GM19452 (cell line): Measurements from ENCODE around the gene SYT12.

ENCODE experiments used
- ATAC-seq: cut with Tn5 transposase; IDR thresholded peaks from one replicate; pipeline ENCODE4 v1.9.1; 2021; ENCODE audit not compliant: unreplicated experiment

The SYT12 gene

GRCh38 chr11:67054836-67055523, 32.0 kb downstream of the SYT12 start:
- no peak for ATAC-seq

GRCh38 chr11:67055812-67056211, 32.9 kb downstream of the SYT12 start:
- ATAC-seq, result no peak

- ATAC-seq, result no peak
These were observed 33.6 kb downstream of the SYT12 start, which contains the start of gene RHOD for GRCh38 chr11:67056267-67057204. Gene RHOD, plus strand, starts transcription at chr11:67056847. Its CDS starts 56 bp downstream, at chr11:67056903.

GRCh38 chr11:67057205-67057672, 34.3 kb downstream of the SYT12 start:
- no peak for ATAC-seq

GRCh38 chr11:67058506-67058905, 35.6 kb downstream of the SYT12 start:
- ATAC-seq, result no peak

GRCh38 chr11:67059671-67060070, 36.7 kb downstream of the SYT12 start:
- no peak for ATAC-seq

GRCh38 chr11:67060111-67060522, 37.2 kb downstream of the SYT12 start:
- ATAC-seq, result no peak

- ATAC-seq, result no peak
These were observed 39.8 kb downstream of the SYT12 start for GRCh38 chr11:67062526-67063373.

GRCh38 chr11:67066333-67066709, 43.4 kb downstream of the SYT12 start:
- ATAC-seq, result no peak

- ATAC-seq, result no peak
These were observed 48.7 kb downstream of the SYT12 start for GRCh38 chr11:67071420-67072284.

- no peak for ATAC-seq
These were observed 49.4 kb downstream of the SYT12 start for GRCh38 chr11:67072295-67072694.

GRCh38 chr11:67073908-67074307, 51.0 kb downstream of the SYT12 start:
- ATAC-seq, result no peak

- ATAC-seq, result no peak
These were observed 53.3 kb downstream of the SYT12 start for GRCh38 chr11:67076202-67076601.

GRCh38 chr11:67079065-67079705, 56.3 kb downstream of the SYT12 start:
- no peak for ATAC-seq

- ATAC-seq, result no peak
These were observed 59.3 kb downstream of the SYT12 start for GRCh38 chr11:67082071-67082791.

- no peak for ATAC-seq
These were observed 60.9 kb downstream of the SYT12 start for GRCh38 chr11:67083786-67084366.

GRCh38 chr11:67085617-67086016, 62.7 kb downstream of the SYT12 start:
- ATAC-seq, result no peak

- ATAC-seq, result no peak
These were observed 67.8 kb downstream of the SYT12 start for GRCh38 chr11:67090717-67091116.

GRCh38 chr11:67095214-67095507, 72.2 kb downstream of the SYT12 start:
- no peak for ATAC-seq
